GM19023 (cell line): ENCODE data around the gene LRRFIP1.

Experiments
- ATAC-seq: cut with Tn5 transposase; IDR thresholded peaks from one replicate; pipeline ENCODE4 v1.9.1; 2021; ENCODE audit warnings: mild to moderate bottlenecking, moderate library complexity; ENCODE audit not compliant: unreplicated experiment

The LRRFIP1 gene

GRCh38 chr2:237823544-237823943 is 196.2 kb downstream of the LRRFIP1 start:
- ATAC-seq: no peak

DNA sequence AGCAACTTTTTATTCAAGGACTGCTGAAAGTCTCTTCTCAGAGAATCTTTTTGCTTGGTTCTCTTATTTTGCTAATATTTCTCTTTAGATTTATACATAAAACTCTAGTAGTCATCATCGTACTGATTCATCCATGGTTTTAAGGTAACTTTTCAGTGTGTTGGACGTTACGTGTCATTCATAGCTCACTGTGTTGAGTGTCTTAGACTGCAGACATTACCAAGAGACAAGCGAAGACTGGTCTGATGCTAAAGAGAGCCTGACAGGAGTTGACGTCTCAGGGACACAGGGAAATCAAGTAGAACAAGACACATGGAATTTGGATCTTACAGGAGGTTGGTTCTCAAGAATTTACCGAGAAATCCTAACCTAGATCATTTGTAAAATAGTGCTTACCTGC is 196.7 kb downstream of the LRRFIP1 start:
- no peak for ATAC-seq

- ATAC-seq: no peak
Measured at GRCh38 chr2:237827421-237827987, 200.1 kb downstream of the LRRFIP1 start.
